K562 (cell line): Measurements from ENCODE around the gene FANCG. TPM values are rescaled to one million over a fixed set of nuclear protein-coding genes. Genes with fewer than 3 reads are reported as not detected.

ENCODE experiments used
- AFF4 ChIP-seq: sonication (generic); formaldehyde crosslinking; IDR thresholded peaks from 2 replicates; pipeline ENCODE4 v1.8.0; 2023; ENCODE audit warnings: mild to moderate bottlenecking, missing genetic modification reagents
- CTCF ChIP-seq, 3 experiments: IDR thresholded peaks in 2 of 3; conservative IDR thresholded peaks in 1 of 3; 2 replicates each; pipeline ENCODE4 v1.5.1; 2011 to 2012; ENCODE audit warnings: low read length in 3 of 3, mild to moderate bottlenecking in 3 of 3, control low read depth in 2 of 3, improper control_type of control experiment in 1 of 3, inconsistent platforms in 1 of 3, low read depth in 1 of 3, mixed read lengths in 1 of 3, moderate library complexity in 1 of 3; ENCODE audit not compliant: insufficient read depth in 2 of 3
- KHSRP ChIP-seq: fragments of 450-650 bp; IDR thresholded peaks from 2 replicates; pipeline ENCODE4 v1.6.1; 2017
- MAZ ChIP-seq, 2 experiments: fragments of 450-650 bp in 1 of 2; sonication (generic) in 1 of 2; formaldehyde crosslinking; IDR thresholded peaks in 1 of 2; conservative IDR thresholded peaks in 1 of 2; 2 replicates each; pipeline versions ENCODE4 v1.4.0 to v1.5.0; 2020; ENCODE audit warnings: mild to moderate bottlenecking in 1 of 2, missing genetic modification reagents in 1 of 2
- RAD21 ChIP-seq, 2 experiments: fragments of 250-450 bp in 1 of 2; fragments of 450-650 bp in 1 of 2; sonication (Bioruptor Pico) in 1 of 2; formaldehyde crosslinking in 1 of 2; IDR thresholded peaks in 1 of 2; conservative IDR thresholded peaks in 1 of 2; 2 replicates each; pipeline versions ENCODE4 v1.4.0 to v1.8.0; 2020 to 2022; ENCODE audit warnings: mild to moderate bottlenecking in 2 of 2, moderate library complexity in 1 of 2
- SMC3 ChIP-seq: conservative IDR thresholded peaks from 2 replicates; pipeline ENCODE4 v1.6.1; 2011; ENCODE audit warnings: low read depth, low read length, improper control_type of control experiment; ENCODE audit not compliant: insufficient read depth
- ZNF583 ChIP-seq: fragments of 250-450 bp; sonication (Bioruptor Pico); IDR thresholded peaks from 2 replicates; pipeline ENCODE4 v1.4.0; 2020
- polyA plus RNA-seq, 8 experiments: library from polyadenylated mRNA; depleted of rRNA in 4 of 8; stranded (reverse) in 5 of 8; unstranded in 3 of 8; fragments of >200 nt; fragmentation: Nextera tagmentation in 2 of 8; fragmentation: Illumina TruSeq in 1 of 8; extraction: Ambion mirVana in 2 of 8; extraction: Trizol in 1 of 8; gene quantifications; 2 replicates each; pipeline versions ENCODE4 v1.2.1 to v1.2.3, GENCODE V29; 2011 to 2014; ENCODE audit warnings: inconsistent platforms in 1 of 8, missing spikeins in 1 of 8
- total RNA-seq, 7 experiments: library from RNA; depleted of rRNA in 6 of 7; stranded (reverse); fragments of >200 nt in 6 of 7; fragmentation: Illumina TruSeq in 2 of 7; extraction: Trizol in 2 of 7; gene quantifications; 2 replicates each; pipeline versions ENCODE4 v1.2.1 to v1.2.3, GENCODE V29; 2011 to 2021; ENCODE audit warnings: low replicate concordance in 1 of 7
- TF ChIP-seq, protein P1 (sequence below), 2 experiments: fragments of 450-650 bp in 1 of 2; sonication (generic) in 1 of 2; formaldehyde crosslinking in 1 of 2; IDR thresholded peaks; 2 replicates each; pipeline versions ENCODE4 v1.7.1 to v1.9.0; 2016 to 2022; ENCODE audit warnings: inconsistent platforms in 1 of 2, mild to moderate bottlenecking in 1 of 2, missing genetic modification reagents in 1 of 2
- TF ChIP-seq, protein P2 (sequence below): sonication (generic); formaldehyde crosslinking; IDR thresholded peaks from 2 replicates; pipeline ENCODE4 v1.9.0; 2022; ENCODE audit warnings: mild to moderate bottlenecking, missing genetic modification reagents

FANCG gene
- total and polyA plus RNA-seq, 9 of the 15 experiments (the other 6 are each of a cell fraction or from before 2014, with no cell fraction given), result 7.5 to 43.9 (median 31.0) TPM

DNA sequence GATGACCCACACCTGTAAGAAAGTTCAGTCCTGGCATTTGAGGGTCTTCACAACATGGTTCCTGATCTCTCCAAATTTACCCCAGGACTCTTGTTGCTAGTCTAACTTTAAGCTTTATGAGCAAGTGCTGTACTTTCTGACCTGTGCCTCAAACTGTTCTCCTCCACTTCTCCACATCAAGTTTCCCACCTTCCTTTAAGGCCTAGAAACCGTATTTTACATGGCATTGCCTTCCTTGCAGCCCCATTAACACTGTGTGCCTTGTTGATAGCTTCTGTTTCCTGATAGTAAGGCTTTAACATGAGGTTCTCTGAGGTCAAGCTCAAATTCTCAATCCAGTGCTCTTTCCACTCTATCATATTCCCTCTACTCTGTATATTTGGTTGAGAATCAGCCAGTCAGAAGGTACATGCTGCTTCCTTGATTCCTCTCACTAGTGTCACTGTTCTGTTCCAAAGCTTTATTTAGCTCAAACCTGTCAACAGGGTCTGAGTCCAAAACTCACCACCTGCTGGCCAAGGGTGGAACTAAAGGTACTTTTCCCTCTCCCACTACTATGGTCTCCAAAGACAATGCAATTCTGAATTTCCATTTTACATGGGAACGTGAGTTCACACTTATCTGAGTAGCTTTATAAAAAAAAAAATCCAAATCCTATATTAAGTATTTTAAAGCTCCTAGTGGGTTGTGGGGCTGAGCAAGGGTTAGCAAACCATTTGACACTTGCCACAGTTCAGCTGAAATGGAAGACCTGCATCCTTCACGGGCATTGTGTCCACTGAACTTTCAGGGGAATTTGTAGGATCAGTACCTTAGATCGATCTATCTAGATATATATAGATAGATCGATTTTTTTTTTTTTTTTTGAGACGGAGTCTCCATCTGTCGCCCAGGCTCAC lies 28.4 kb downstream of the FANCG start (continued):
- TF ChIP-seq, protein P1, sequence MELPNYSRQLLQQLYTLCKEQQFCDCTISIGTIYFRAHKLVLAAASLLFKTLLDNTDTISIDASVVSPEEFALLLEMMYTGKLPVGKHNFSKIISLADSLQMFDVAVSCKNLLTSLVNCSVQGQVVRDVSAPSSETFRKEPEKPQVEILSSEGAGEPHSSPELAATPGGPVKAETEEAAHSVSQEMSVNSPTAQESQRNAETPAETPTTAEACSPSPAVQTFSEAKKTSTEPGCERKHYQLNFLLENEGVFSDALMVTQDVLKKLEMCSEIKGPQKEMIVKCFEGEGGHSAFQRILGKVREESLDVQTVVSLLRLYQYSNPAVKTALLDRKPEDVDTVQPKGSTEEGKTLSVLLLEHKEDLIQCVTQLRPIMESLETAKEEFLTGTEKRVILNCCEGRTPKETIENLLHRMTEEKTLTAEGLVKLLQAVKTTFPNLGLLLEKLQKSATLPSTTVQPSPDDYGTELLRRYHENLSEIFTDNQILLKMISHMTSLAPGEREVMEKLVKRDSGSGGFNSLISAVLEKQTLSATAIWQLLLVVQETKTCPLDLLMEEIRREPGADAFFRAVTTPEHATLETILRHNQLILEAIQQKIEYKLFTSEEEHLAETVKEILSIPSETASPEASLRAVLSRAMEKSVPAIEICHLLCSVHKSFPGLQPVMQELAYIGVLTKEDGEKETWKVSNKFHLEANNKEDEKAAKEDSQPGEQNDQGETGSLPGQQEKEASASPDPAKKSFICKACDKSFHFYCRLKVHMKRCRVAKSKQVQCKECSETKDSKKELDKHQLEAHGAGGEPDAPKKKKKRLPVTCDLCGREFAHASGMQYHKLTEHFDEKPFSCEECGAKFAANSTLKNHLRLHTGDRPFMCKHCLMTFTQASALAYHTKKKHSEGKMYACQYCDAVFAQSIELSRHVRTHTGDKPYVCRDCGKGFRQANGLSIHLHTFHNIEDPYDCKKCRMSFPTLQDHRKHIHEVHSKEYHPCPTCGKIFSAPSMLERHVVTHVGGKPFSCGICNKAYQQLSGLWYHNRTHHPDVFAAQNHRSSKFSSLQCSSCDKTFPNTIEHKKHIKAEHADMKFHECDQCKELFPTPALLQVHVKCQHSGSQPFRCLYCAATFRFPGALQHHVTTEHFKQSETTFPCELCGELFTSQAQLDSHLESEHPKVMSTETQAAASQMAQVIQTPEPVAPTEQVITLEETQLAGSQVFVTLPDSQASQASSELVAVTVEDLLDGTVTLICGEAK (IDR thresholded peaks at IDR 0.05), result peak; percentile 96
- TF ChIP-seq, protein P1 (CRISPR knock-in tag; IDR thresholded peaks at IDR 0.05), result peak; percentile 95
- TF ChIP-seq ZNF583 (CRISPR knock-in tag) (no peak), CTCF (IDR thresholded peaks at IDR 0.05 in 2 of 3, conservative IDR thresholded peaks at IDR 0.05 in 1 of 3; ENCODE audit: insufficient read depth in 2 of 3, low read depth in 1 of 3, low read length in 3 of 3) (peak; percentile 68 to 71 (median 70)), KHSRP (no peak), MAZ (CRISPR knock-in tag; conservative IDR thresholded peaks at IDR 0.05 in 1 of 2, IDR thresholded peaks at IDR 0.05 in 1 of 2) (no peak), SMC3 (peak; percentile 54; the same call in 1 of the 2 replicates), AFF4 (CRISPR knock-in tag) (no peak), RAD21 (CRISPR knock-in tag; conservative IDR thresholded peaks at IDR 0.05 in 1 of 2, IDR thresholded peaks at IDR 0.05 in 1 of 2) (peak; percentile 27 to 73; a peak in 3 of 4 replicates)
- TF ChIP-seq, protein P2, sequence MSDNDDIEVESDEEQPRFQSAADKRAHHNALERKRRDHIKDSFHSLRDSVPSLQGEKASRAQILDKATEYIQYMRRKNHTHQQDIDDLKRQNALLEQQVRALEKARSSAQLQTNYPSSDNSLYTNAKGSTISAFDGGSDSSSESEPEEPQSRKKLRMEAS (CRISPR knock-in tag), result no peak
